AG20443 (cell line): ENCODE data around the gene MPIG6B.

Experiments used
- DNase-seq: peaks from one replicate; pipeline ENCODE4 v3.0.0; 2012; ENCODE audit warnings: low spot score, mixed read lengths

MPIG6B gene

GRCh38 chr6:31722173-31722572 lies 1.0 kb upstream of the MPIG6B start:
- no peak for DNase-seq

GRCh38 chr6:31723980-31724691 lies 963 bp downstream of the MPIG6B start:
- DNase-seq: no peak

- DNase-seq: no peak
These were observed 2.6 kb downstream of the MPIG6B start for GRCh38 chr6:31725502-31726350.

GRCh38 chr6:31727034-31727716 lies 4.0 kb downstream of the MPIG6B start:
- no peak for DNase-seq

- no peak for DNase-seq
These were observed 4.8 kb downstream of the MPIG6B start for GRCh38 chr6:31727717-31728671.

GRCh38 chr6:31728767-31729514 lies 5.8 kb downstream of the MPIG6B start, which contains the start of gene DDAH2:
DDAH2 (minus strand) TSS chr6:31729299; CDS start chr6:31729161, 138 bp downstream.
- DNase-seq: no peak

- DNase-seq: peak; percentile 95
These were observed 6.4 kb downstream of the MPIG6B start for GRCh38 chr6:31729515-31729978.

- DNase-seq: peak; percentile 94
These were observed 6.9 kb downstream of the MPIG6B start for GRCh38 chr6:31729979-31730630.

GRCh38 chr6:31730631-31731086 lies 7.5 kb downstream of the MPIG6B start:
- no peak for DNase-seq

- no peak for DNase-seq
These were observed 8.9 kb downstream of the MPIG6B start for GRCh38 chr6:31732029-31732428.

GRCh38 chr6:31733734-31734133 lies 10.6 kb downstream of the MPIG6B start:
- no peak for DNase-seq

GRCh38 chr6:31734247-31734820 lies 11.2 kb downstream of the MPIG6B start:
- DNase-seq: no peak

- peak; percentile 66 for DNase-seq
These were observed 11.7 kb downstream of the MPIG6B start for GRCh38 chr6:31734821-31735406.

GRCh38 chr6:31736021-31736767 lies 13.0 kb downstream of the MPIG6B start, which contains the start of gene CLIC1:
CLIC1 (minus strand) TSS chr6:31736530; CDS start chr6:31736300, 230 bp downstream.
- peak; percentile 90 for DNase-seq

GRCh38 chr6:31736768-31737314 lies 13.7 kb downstream of the MPIG6B start:
- DNase-seq: no peak

- no peak for DNase-seq
These were observed 14.3 kb downstream of the MPIG6B start for GRCh38 chr6:31737315-31737990.
